Stimulated activated CD4-positive, alpha-beta T cell treated with anti-CD3 and anti-CD28 coated beads, TNF-alpha, amount 100 ng/mL, for 24 hours (primary cell): Measurements from ENCODE around the gene UBE2D2.

Experiments
- DNase-seq, 3 experiments: peaks; one replicate each; pipeline ENCODE4 v3.0.0-alpha.2; 2020; ENCODE audit warnings: low read depth in 3 of 3

UBE2D2 gene

DNA sequence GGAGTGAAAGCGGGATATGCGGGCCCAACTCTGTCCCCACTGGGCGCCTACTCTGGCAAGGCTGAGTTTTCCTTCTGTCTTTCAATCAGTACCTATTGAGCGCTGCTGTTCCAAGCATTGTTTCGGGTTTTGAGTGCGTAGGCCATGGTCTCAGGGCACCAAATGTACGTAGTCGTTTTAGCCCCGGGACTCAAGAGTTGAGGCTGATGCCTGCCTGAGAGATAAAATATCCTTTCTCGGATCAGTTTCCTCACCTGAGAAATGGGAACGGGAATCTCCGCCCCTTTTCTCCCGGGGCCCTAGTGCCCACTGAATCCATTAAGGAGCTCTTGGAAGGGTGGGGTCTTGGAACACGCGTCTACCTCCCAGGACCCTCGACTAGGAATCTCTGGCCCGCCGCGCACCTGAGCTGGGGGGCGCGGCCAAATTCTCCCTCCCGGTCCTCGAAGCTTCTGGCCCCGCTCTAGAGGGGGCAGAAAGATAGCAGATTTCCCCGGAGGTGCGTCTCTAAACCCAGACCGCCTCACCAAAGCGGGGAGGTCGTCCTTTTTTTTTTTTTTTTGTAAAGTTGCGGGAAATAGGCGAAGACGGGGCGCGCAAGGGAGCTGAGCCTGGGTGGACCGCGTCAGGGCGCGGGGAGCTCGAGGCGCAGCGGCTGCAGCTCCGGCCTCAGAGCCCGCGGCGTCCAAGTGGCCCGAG, 86.5 kb downstream of the UBE2D2 start:
- no peak for DNase-seq

DNA sequence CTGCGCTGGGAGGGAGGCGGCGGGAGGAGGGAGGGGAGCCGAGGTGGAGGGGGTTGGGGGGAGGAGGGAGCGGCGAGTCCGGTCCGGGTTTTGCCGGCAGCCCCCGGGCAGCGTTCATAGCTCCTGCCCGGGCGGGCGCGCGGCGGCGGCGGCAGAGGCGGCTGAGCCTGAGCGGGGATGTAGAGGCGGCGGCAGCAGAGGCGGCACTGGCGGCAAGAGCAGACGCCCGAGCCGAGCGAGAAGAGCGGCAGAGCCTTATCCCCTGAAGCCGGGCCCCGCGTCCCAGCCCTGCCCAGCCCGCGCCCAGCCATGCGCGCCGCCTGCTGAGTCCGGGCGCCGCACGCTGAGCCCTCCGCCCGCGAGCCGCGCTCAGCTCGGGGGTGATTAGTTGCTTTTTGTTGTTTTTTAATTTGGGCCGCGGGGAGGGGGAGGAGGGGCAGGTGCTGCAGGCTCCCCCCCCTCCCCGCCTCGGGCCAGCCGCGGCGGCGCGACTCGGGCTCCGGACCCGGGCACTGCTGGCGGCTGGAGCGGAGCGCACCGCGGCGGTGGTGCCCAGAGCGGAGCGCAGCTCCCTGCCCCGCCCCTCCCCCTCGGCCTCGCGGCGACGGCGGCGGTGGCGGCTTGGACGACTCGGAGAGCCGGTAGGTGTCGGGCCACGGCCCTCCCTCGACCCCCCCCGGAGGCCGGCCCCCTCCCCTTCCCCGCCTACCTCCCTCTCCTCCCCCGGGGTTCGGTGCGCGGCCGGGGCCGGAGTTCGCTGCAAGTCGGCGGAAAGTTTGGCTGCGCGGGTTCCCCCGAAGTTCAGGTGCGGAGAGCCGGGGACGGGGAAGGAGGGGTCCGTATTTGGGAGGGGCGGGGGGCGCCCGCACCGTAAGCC, 87.3 kb downstream of the UBE2D2 start, which contains the start of gene CXXC5:
TSS of gene CXXC5 (plus strand) at position 145 of the 877 bp plus-strand sequence. CDS start 32,175 bp downstream, outside the sequence.
- peak in 1 of 3 experiments; percentile 59 for DNase-seq

DNA sequence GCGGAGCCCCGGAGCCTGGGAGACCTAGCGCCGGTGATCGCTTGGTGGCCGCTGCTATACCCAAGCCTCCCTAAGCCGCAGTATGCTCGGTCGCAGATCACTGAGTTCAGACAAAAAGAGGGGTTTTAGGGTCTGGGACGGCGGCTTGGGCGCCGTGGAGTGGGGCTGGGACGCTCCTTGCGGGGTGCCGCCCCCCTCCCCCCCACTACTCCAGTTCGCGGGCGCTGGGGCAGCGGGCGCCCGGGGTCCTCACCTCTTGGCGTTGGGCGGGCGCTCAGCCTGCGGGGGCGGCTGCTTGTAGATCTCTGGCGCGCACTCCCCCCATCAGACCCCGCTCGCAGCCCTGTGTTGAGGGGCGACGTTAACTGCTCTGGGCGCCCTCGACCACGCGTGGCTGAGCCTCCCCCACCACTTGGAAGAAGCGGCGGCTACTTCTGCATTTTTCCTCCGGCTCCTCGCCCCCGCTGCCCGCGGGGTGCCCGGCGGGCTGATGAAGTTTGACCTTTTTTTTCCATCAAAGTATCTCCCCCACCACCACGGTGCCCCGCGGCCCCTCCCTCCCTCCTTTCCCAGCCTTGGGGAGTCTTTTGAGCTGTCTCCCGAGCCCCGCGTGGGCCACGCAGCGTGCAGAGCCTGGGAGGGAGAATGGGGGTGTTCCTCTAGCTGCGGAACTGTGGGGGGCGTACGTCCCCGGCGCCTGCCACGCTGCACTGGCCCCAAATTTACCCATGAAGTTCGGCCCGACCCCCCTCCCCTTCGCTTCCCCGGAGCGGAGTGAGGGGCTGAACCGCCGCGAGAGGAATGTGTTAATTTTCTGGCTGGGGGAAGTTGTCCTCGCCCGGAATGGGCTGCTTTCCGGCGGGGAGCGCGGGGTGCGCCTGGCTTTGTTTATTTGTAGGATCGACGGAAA, 88.2 kb downstream of the UBE2D2 start:
- no peak for DNase-seq

DNA sequence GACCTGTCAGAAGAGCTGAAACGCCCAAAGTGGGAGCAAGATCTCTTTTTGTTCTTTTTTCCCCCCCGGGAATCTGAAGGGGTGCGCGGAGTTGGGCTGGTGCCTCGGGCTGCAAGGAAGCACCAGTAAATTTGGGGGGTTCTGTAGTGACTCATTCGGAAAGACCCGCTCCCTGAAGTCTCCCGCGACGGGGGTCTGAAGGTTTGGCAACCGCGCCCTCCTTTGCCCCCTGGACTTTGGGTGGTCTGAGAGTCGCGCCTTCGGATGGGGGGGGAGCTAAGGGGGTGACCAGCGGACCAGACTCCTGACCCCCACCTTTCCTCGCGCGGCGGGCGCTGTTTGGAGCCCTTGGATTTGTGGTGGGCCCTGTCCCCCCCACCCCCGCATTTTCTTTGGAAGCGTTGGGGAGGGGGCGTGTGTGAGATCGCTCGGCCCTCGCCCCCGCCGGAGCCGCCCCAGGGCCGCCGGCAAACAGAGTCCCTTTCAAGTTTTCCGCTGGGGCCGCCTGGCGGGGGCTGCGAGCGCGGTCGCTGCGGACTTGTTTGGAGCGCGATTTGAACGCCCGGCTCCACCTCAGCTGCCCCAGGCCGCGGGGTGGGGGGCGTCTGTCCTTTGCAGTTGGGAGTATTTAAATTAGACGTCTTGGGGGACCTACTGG, 89.0 kb downstream of the UBE2D2 start:
- peak in 1 of 3 experiments; percentile 26 for DNase-seq

DNA sequence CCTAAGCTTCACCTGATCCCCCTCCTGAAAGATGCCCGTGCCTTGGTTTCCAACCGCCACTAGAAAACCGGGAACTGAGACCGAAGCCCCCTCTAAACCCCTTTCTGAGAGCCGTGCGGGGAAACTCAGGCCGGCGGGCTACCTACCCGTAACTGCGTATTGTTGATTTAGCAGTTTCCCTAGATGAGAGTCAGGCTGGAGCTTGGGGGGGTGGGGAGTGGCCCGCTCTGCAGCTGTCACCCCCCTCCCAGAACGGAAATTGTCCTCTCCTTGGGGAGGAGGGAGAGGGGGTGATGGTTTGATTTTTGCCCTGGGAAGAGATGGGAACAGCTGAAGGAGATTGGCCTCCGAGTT, 89.5 kb downstream of the UBE2D2 start:
- no peak for DNase-seq

DNA sequence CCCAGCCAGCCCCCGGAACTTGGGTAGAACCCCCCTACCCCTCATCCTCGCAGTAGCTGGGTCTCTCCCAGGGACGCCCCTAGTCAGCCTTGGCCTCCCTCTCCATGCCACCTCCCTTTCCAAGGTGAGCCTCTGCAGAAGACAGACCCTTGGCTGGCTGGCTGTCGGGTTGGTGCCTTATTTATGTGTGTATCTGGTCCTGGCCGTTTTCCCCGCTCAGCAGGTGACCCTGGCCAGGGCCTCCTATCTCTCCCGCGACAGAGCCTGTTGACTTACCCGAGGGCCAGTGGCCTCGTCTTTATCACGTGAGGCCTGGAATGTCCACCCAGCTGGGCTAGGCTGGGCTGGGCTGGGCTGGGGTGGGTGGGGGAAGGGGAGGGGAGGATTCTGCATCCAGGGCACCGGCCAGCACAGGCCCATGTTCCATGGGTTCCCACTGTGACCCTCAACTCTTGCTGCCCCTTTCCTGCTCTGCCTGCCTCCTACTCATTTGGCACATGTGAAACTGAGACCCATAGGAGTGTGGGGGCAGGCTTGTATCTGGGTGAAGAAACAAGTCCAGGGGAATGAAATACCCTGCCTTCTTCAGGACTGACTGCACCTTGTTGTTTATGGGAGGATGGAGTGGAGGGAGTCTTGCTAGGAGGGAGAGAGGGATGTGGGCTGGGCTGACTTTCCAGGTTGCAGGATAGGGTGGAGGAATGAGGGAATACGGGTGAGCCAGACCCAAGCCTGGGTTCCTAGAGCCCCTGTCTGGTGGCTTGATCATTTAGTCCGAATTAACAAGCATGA, 90.1 kb downstream of the UBE2D2 start:
- DNase-seq: no peak

DNA sequence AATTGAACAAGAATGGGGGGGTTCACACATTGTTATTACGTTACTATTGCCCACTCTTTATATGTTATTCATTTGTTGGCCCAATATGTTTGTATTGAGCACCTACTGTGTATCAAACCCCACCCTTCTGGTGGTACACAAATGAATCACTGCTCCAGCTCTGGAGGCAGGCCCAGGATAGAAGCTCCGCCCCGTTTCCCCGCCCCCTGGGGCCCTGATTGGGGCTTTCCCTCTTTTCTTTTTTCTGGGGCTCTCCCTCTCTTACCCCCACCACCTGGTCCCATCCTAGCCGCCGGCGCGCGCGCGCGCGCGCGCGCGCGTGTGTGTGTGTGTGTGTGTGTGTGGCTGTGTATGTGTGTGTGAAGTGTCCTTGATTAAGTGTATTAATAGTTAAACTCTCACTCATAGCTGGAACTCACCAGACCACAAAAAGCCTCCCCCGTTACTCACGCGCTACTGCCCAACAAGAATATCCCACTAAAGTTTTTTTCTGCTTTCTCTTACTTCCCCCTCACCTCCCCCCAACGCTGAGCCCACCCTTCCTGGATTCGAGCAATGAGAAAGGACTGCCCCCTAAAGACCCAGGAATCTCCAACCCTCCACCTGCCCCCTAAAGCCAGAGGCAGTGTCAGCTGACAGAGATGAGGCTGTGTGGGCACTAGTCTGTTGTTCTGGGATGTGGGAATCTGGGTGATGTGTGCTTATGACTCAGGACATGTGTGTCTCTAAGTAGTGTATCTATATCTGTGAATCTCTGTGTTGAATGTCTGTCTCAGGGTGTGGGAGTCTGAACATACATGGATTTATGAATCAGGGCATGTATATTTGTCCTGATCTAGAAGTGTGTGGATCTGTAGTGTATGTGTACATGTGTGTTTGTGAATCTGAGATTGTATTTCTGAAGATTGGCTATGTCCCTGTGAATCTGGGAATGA, 91.0 kb downstream of the UBE2D2 start:
- DNase-seq: peak in 1 of 3 experiments; percentile 60

DNA sequence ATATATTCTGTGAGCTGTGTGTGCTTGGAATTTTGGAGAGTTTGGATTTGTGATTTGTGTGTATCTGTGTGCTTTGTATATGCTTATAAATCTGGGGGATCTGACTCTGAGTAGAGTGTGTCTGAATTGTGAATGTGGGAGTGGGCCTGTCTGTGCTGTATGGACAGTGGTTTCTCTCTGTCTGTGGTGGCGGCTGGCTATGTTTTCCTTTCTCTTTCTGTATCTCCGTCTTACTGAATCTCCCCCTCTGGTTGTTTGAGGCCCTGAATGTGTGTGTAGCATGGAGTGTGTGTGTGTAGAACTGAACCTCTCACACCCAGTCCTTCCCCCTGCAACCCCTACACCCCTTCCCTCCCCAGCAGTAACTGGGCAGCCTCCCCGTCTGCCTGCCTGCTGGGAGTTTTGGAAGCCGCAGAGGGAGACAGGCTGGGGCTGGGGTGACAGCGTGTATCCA, 91.7 kb downstream of the UBE2D2 start:
- DNase-seq: no peak

DNA sequence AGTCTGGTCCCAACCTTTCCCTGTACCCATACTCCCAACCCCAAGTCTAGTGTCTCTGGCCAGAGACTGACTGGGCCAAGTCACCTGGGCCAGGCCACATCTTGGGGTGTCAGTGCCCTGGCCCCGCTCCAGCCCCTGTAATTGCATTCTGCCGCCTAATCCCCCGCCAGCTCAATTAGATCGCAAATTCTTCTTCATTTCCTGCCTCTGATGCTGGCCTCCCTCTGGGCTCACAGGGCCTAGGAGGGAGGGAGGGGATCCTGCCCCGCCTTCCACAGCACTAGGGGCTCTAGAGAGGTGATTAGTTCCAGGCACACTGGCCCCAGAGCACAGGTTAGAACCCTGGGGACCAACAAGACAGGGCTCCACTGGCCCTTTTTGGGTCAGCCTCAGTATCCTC, 92.5 kb downstream of the UBE2D2 start:
- DNase-seq: no peak

DNA sequence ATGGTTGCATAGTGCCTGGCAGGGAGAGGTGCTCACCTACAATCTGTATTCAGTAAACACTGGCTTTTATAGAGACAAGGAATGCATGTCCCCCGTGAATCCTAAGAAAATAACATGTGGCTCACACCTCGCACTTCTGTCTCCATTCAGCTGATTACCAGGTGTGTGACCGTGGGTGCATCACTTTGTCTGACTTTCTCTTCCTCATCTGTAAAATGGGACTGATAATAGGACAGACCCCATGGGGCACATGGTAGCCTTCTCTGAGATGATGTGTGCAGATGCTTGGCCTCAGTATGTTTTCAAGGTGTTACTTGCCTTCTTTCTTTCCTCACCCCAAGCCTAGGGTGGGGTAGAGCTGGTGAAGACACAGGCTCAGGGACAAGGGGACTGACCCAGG, 93.3 kb downstream of the UBE2D2 start:
- no peak for DNase-seq

DNA sequence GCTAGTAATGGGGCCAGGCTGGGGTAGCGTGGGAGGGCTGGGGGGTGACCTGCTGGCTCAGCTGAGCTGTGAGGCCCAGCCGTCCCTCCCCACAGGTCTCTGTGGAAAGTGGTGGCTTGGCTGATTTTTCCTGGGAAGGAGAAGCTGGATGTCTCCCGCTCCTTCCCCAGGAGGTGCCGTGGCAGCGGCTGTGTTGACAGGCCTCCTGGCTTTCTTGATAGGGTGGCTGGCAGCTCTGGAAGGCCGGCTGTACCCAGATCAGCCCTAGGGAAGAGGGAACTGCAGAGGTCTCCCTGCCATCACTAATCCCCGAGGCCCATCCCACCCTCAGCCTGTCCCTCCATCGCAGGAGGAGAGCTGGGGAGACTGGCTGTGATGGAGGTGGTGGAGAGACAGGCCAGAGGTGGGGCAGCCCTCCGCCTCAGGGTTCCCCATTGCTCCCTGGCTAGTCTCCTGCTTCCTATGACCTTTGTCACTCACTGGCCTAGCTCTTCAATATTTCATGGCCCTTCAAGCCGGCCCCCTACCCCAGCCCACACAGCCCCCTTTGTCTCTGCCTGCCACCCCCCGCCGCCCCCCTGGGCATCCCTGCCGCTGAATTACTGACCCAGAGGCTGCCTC, 93.8 kb downstream of the UBE2D2 start:
- no peak for DNase-seq

DNA sequence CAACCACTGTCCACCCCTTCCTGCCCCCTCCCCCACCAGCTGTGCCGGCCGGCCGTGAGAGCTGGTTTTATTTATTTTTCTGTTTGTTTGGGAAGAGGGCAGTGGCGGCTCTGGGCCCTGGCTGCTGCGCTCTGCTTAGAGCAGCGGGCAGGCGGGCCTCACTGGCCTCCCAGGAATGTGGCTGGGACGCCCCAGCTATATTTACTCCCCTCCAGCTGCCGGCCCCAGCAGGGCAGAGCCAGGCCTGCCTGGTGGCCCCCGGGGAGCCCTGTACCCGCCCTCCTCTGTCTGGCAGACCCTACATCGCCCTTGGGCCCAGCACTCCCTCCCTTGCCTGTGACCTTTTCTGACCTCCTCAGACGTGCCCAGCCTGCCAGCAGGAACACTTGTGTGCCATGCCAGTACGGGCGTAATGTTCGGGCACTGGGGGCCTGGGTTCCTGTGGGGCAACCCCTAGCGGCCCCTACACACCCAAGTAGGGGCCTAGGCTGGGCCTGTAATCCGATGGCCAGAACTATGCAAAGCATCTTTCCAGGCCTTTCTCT, 94.7 kb downstream of the UBE2D2 start:
- DNase-seq: no peak

DNA sequence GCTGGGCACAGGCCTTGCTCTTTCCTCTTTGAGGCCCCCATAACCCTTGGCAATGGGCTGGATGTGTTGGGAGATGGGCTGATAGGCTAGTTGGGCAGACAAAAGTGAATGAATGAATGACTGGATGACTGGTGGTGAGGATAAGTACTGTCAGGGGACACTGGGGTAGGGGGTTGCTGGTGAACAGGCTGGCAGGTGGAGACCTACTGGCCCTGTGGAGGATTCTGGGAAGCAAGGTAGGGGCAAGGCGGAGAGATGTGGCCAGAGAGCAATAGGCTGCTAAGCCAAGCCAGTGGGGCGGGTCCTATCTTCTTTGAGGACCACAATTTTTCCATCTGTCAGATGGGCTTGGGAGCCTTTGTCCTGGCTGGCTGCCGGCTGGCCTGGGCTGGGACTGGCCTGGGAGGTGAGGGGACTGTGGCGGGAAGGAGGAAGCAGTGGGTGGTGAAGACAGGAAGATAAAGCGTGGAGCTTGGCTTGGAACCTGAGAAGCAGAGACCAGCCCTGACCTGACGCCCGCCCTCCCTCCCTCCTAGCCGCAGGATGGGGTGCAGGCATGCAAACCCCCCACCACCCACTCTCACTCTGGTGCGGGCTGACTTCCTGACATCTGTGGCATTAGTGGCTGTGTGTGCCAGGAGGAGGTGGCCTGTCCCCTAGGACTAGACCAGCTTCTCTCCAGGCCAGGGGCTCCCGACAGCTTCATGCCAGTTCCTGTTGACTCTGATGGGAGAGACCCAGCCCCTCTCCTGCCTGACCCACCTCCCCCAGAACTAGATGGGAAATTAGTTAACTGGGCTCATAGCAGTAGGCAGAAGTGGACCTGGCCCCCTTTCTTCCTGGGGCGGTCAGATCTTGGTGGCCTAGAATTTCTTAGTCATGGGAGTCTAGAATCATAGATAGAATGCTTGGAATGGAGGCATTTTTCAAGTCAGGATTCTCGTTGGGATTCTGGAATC, 96.5 kb downstream of the UBE2D2 start:
- no peak for DNase-seq

DNA sequence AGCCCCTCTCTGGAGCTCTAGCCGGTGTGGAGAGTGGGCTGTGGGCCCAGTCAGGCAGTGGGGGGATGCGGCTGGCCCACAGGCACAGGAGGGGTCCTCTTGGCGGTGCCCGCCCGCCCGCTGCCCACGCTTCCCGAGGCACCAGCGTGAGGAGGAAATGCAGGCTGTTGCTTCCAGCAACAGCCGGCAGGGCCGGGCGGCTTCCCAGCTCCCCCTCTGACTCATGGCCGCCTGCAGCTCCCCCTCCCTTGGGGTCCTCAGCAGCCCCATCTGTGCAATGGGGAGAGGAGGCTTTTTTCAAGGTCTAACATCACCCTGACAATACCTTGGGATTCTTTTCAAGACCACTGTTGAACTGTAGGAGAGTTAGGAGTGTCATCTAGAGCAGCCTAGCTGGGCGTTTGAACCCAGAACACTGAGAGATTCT, 97.4 kb downstream of the UBE2D2 start:
- DNase-seq: no peak

DNA sequence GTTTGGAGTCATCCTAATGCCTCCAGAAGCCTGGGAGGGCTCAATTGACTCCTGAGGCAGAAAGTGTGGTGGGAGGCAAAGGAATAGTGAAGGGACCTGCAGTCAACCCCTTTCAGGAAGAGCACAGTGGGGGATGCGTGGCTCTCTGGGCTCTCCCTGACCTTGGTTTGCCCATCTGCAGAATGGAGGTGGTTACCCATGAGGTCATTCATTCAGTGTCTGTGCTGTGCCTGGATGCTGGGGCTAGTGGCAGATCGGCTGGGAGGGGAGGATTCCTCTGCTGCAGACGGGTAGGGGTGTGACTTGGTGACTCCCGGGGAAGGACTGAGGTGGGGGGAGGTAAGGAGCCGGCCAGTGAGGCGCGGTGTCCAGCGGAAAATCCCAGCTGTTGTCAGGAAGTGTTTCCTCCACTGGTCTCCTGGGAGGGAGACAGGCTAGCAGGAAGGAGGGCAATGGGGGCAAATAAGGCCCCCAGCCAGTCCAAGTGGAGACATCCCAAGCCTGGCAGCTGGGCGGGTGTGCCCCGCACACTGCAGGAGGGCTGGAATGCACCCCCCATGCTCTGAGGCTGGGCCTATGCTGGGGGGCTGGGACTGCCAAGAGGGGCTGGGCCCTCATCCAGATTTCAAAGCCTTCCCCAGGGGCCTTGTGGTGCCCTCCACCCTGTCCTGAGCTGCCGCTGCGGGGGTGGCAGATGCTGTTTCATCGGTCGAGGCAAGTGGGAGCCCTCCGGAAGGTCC, 98.0 kb downstream of the UBE2D2 start:
- DNase-seq: no peak

DNA sequence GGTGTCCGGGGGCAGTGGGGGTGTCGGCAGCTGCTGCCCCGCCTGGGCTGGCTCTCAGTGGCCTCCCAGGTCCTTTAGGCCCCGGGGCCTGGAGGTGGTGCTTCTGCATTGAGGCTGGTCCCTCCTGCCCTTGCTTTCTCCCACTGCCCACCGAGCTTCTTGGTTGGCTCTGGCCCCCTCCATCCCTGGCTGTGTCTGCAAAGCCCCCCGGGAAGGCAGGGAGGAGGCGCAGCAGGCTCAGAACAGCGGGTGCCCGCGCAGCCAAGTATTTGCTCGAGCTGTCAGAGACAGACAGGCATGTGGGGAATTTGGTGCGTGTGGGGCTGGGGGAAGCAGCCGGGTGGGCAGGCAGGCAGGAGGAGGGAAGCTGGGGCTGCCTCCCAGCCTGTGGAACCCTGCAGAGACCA, 98.6 kb downstream of the UBE2D2 start:
- no peak for DNase-seq
